NCI-H2107 (cell line): ENCODE results near the gene EIF3C.
"Not testable (repeated sequence)": the region's sequence is repeated elsewhere in the genome, so short reads cannot be mapped to it uniquely, and the experiment has no call there.

Source experiments
- DNase-seq: peaks from one replicate; lab custom pipeline; 2025; lab: John Stamatoyannopoulos, UW

The EIF3C gene

DNA sequence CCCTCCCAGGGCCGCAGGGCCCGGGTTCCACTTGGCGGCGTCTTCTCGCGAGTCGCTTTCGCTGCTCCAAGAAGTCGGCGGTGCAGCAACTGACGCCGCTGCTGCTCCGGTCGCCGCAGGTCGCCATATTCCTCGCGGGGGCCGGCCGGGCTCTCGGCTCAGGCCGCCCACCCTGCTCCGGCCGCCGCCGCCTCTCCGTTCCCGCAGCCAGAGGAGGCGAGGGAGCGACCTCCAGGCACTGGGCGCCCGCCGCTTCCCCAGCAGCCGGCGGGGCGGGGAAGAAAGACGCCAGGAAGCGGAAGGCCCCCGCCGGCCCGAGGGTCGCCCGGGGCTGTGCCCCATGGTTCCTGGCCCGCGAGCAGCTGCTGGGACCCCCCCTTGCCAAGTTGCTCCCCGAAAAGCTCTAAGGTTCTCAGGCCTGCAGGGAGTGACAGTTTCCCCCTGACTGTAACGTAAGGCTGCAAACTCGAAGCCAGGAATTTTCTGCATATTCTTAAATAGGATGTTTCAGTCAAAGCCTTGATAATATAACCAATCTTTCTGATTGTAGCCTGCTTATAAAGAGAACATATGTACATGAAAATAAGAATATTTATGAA, 39.3 kb downstream of the EIF3C start:
- DNase-seq, result not testable (repeated sequence)

- DNase-seq, result not testable (repeated sequence)
Observed at GRCh38 chr16:28751487-28751886, 40.2 kb downstream of the EIF3C start, which contains the start of gene NPIPB9. TSS of gene NPIPB9 (plus strand) at chr16:28751787.

GRCh38 chr16:28781697-28782096, 70.4 kb downstream of the EIF3C start:
- DNase-seq, result not testable (repeated sequence)

- DNase-seq, result not testable (repeated sequence)
Observed at GRCh38 chr16:28782357-28782756, 71.1 kb downstream of the EIF3C start.
